WTC11 (cell line): ENCODE measurements around the gene PTGES3L.

Source experiments
- ATF2 ChIP-seq: sonication (generic); formaldehyde crosslinking; IDR thresholded peaks from 2 replicates; pipeline ENCODE4 v1.8.1; 2022; ENCODE audit warnings: low read depth, missing genetic modification reagents, borderline replicate concordance
- ESRRA ChIP-seq: sonication (generic); formaldehyde crosslinking; IDR thresholded peaks from 2 replicates; pipeline ENCODE4 v1.8.1; 2022; ENCODE audit warnings: mild to moderate bottlenecking, missing genetic modification reagents, borderline replicate concordance

GRCh38 chr17:42971589-42971988 is 8.3 kb downstream of the PTGES3L start:
- no peak for TF ChIP-seq ATF2 (CRISPR knock-in tag)
- TF ChIP-seq ESRRA (CRISPR knock-in tag) = no peak
